HepG2 (cell line): ENCODE data around the gene FITM2. TPM values are rescaled to one million over a fixed set of nuclear protein-coding genes. Genes with fewer than 3 reads are reported as not detected.
A peak's percentile ranks its signal among the peaks of the same experiment; 100 is the strongest.

Experiments used
- ARID2 ChIP-seq: sonication (generic); formaldehyde crosslinking; IDR thresholded peaks from 2 replicates; pipeline ENCODE4 v1.8.1; 2022; ENCODE audit warnings: mild to moderate bottlenecking, missing genetic modification reagents, borderline replicate concordance
- ARNT ChIP-seq: fragments of 450-650 bp; IDR thresholded peaks from 2 replicates; pipeline ENCODE4 v1.6.1; 2017
- BCL6 ChIP-seq: IDR thresholded peaks from 2 replicates; pipeline ENCODE4 v1.6.1; 2016; ENCODE audit warnings: missing genetic modification reagents, missing compliant biosample characterization
- HMGA1 ChIP-seq: sonication (generic); formaldehyde crosslinking; conservative IDR thresholded peaks from 2 replicates; pipeline ENCODE4 v1.4.0; 2020; ENCODE audit warnings: missing genetic modification reagents
- HOMEZ ChIP-seq: IDR thresholded peaks from 2 replicates; pipeline ENCODE4 v1.6.1; 2016; ENCODE audit warnings: low read depth
- HOXA3 ChIP-seq: sonication (generic); formaldehyde crosslinking; IDR thresholded peaks from 2 replicates; pipeline ENCODE4 v1.5.0; 2020; ENCODE audit warnings: missing genetic modification reagents
- IKZF4 ChIP-seq: sonication (generic); formaldehyde crosslinking; IDR thresholded peaks from 2 replicates; pipeline ENCODE4 v1.5.1; 2020; ENCODE audit warnings: borderline replicate concordance, mild to moderate bottlenecking, low read depth, missing genetic modification reagents; ENCODE audit errors: not compliant biosample characterization
- IRF1 ChIP-seq: sonication (generic); formaldehyde crosslinking; IDR thresholded peaks from 2 replicates; pipeline ENCODE4 v1.4.0; 2020; ENCODE audit warnings: low read depth, mild to moderate bottlenecking, missing genetic modification reagents
- LBX2 ChIP-seq: sonication (generic); formaldehyde crosslinking; IDR thresholded peaks from 2 replicates; pipeline ENCODE4 v1.5.0; 2020; ENCODE audit warnings: missing genetic modification reagents, mild to moderate bottlenecking, borderline replicate concordance
- MTERF4 ChIP-seq: sonication (generic); formaldehyde crosslinking; IDR thresholded peaks from 2 replicates; pipeline ENCODE4 v1.8.0; 2023; ENCODE audit warnings: mild to moderate bottlenecking, missing genetic modification reagents
- PTBP1 ChIP-seq: fragments of 200-400 bp; formaldehyde crosslinking; IDR thresholded peaks from 2 replicates; pipeline ENCODE4 v1.6.1; 2018; ENCODE audit warnings: low read length, low read depth; ENCODE audit not compliant: poor library complexity, severe bottlenecking
- TAF15 ChIP-seq: fragments of 200-400 bp; formaldehyde crosslinking; IDR thresholded peaks from one replicate; pipeline ENCODE4 v1.6.1; 2018; ENCODE audit warnings: mild to moderate bottlenecking, low read depth, low read length; ENCODE audit not compliant: poor library complexity, severe bottlenecking
- ZHX1 ChIP-seq: sonication (generic); formaldehyde crosslinking; IDR thresholded peaks from 2 replicates; pipeline ENCODE4 v1.8.1; 2022; ENCODE audit warnings: low read depth, mild to moderate bottlenecking, missing genetic modification reagents
- ZNF136 ChIP-seq: sonication (generic); formaldehyde crosslinking; IDR thresholded peaks from 2 replicates; pipeline ENCODE4 v1.8.1; 2022; ENCODE audit warnings: low read depth, mild to moderate bottlenecking, moderate library complexity, missing genetic modification reagents
- ZNF24 ChIP-seq: fragments of 450-650 bp; IDR thresholded peaks from 2 replicates; pipeline ENCODE4 v1.6.1; 2017; ENCODE audit warnings: antibody characterized with exemption, mild to moderate bottlenecking
- ZNF556 ChIP-seq: sonication (generic); formaldehyde crosslinking; IDR thresholded peaks from 2 replicates; pipeline ENCODE4 v1.4.0; 2020; ENCODE audit warnings: mild to moderate bottlenecking, missing genetic modification reagents, borderline replicate concordance
- ZNF761 ChIP-seq: sonication (generic); formaldehyde crosslinking; conservative IDR thresholded peaks from 2 replicates; pipeline ENCODE4 v1.4.0; 2020; ENCODE audit warnings: mild to moderate bottlenecking, missing genetic modification reagents
- ZSCAN9 ChIP-seq: IDR thresholded peaks from 2 replicates; pipeline ENCODE4 v1.6.1; 2016; ENCODE audit warnings: borderline replicate concordance
- polyA plus RNA-seq, 8 experiments: library from polyadenylated mRNA; depleted of rRNA in 3 of 8; stranded (reverse) in 7 of 8; unstranded in 1 of 8; fragments of >200 nt; fragmentation: Illumina TruSeq in 4 of 8; extraction: Trizol in 4 of 8; gene quantifications; 2 replicates each; pipeline versions ENCODE4 v1.2.1 to v1.2.3, GENCODE V29; 2011 to 2016; ENCODE audit warnings: low read depth in 4 of 8, missing spikeins in 1 of 8, mixed read lengths in 1 of 8; ENCODE audit not compliant: insufficient read depth in 1 of 8
- total RNA-seq, 5 experiments: library from RNA; depleted of rRNA; stranded (reverse); fragments of >200 nt; fragmentation: Illumina TruSeq; extraction: Trizol; gene quantifications; 2 replicates each; pipeline ENCODE4 v1.2.3, GENCODE V29; 2016; ENCODE audit warnings: low read depth in 1 of 5
- TF ChIP-seq, protein P1 (sequence below), 2 experiments: sonication (generic) in 1 of 2; formaldehyde crosslinking in 1 of 2; IDR thresholded peaks; 2 replicates each; pipeline versions ENCODE4 v1.4.0 to v1.6.1; 2018 to 2020; ENCODE audit warnings: missing genetic modification reagents in 2 of 2, borderline replicate concordance in 1 of 2, low read depth in 1 of 2, mild to moderate bottlenecking in 1 of 2, missing biosample characterization in 1 of 2

Gene FITM2
- total and polyA plus RNA-seq, 2 of the 13 experiments (the other 11 are each of a cell fraction or from before 2014, with no cell fraction given): 9.6 to 24.5 TPM

- TF ChIP-seq ZHX1 (CRISPR knock-in tag): no peak
- TF ChIP-seq MTERF4: peak; percentile 73; the same call in 1 of the 2 replicates
- no peak for TF ChIP-seq PTBP1
- TF ChIP-seq HOMEZ (CRISPR knock-in tag): no peak
- no peak for TF ChIP-seq ARNT
- no peak for TF ChIP-seq ZNF24
- no peak for TF ChIP-seq IRF1 (CRISPR knock-in tag)
- 0 out of 2 replicates have a peak, but pooled peaks have one; percentile 45 for TF ChIP-seq ZNF136 (CRISPR knock-in tag)
- peak; percentile 38; the same call in 1 of the 2 replicates for TF ChIP-seq ZNF556 (CRISPR knock-in tag)
- TF ChIP-seq, protein P1, sequence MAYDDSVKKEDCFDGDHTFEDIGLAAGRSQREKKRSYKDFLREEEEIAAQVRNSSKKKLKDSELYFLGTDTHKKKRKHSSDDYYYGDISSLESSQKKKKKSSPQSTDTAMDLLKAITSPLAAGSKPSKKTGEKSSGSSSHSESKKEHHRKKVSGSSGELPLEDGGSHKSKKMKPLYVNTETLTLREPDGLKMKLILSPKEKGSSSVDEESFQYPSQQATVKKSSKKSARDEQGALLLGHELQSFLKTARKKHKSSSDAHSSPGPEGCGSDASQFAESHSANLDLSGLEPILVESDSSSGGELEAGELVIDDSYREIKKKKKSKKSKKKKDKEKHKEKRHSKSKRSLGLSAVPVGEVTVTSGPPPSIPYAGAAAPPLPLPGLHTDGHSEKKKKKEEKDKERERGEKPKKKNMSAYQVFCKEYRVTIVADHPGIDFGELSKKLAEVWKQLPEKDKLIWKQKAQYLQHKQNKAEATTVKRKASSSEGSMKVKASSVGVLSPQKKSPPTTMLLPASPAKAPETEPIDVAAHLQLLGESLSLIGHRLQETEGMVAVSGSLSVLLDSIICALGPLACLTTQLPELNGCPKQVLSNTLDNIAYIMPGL (CRISPR knock-in tag; IDR thresholded peaks at IDR 0.05; ENCODE audit: borderline replicate concordance in 1 of 2, low read depth in 1 of 2): peak in 1 of 2 experiments; percentile 12; a peak in 1 of 4 replicates
- TF ChIP-seq IKZF4 (CRISPR knock-in tag): no peak
- no peak for TF ChIP-seq LBX2 (CRISPR knock-in tag)
- TF ChIP-seq ARID2 (CRISPR knock-in tag): no peak
- TF ChIP-seq HMGA1 (CRISPR knock-in tag): no peak
- no peak for TF ChIP-seq TAF15
- no peak for TF ChIP-seq ZSCAN9 (CRISPR knock-in tag)
- 0 out of 2 replicates have a peak, but pooled peaks have one; percentile 52 for TF ChIP-seq ZNF761 (CRISPR knock-in tag)
- peak; percentile 49; the same call in 1 of the 2 replicates for TF ChIP-seq HOXA3 (CRISPR knock-in tag)
- TF ChIP-seq BCL6 (CRISPR knock-in tag): peak; percentile 72
These were observed 36.5 kb downstream of the FITM2 start (continued) for GRCh38 chr20:44274303-44275017.
